A549 (cell line): ENCODE data around the gene MYO18A. TPM values are rescaled to one million over a fixed set of nuclear protein-coding genes. Genes with fewer than 3 reads are reported as not detected.

ENCODE experiments used
- ATAC-seq, 2 experiments: fragments of 200-7000 bp in 1 of 2; fragments of >200 bp in 1 of 2; cut with Nextera tagmentation in 1 of 2; cut with Tn5 transposase in 1 of 2; 3 replicates each; pipeline versions ENCODE4 v1.8.0 to v1.9.1; 2018 to 2020; ENCODE audit warnings: mild to moderate bottlenecking in 1 of 2, moderate library complexity in 1 of 2
- CTCF ChIA-PET: fragments of 300-600 bp; sonication (Branson Sonifier 250); formaldehyde crosslinking; extraction: SDS; loops from one replicate; lab custom pipeline; 2021; ENCODE audit warnings: antibody characterized with exemption, inconsistent platforms; lab: Yijun Ruan, JAX
- POLR2A ChIA-PET: fragments of 350-600 bp; formaldehyde crosslinking; extraction: SDS; loops from one replicate; lab custom pipeline; 2021; ENCODE audit warnings: antibody characterized with exemption, inconsistent platforms; lab: Yijun Ruan, JAX
- DNase-seq, 2 experiments: peaks; one replicate each; pipeline versions ENCODE4 v3.0.0 to v3.0.0-alpha.2; 2011 to 2016; ENCODE audit warnings: low read depth in 1 of 2, low spot score in 1 of 2
- FAIRE-seq: peaks from 2 replicates; lab custom pipeline; 2011; peaks lifted over from hg19 to GRCh38; lab: Jason Lieb, UNC
- H3K27ac ChIP-seq, 2 experiments: fragments of >200 bp; sonication (Bioruptor Twin); formaldehyde crosslinking; 3 replicates each; pipeline ENCODE4 v1.5.1; 2016 to 2017
- H3K4me1 ChIP-seq: fragments of >200 bp; sonication (Bioruptor Twin); formaldehyde crosslinking; 3 replicates; pipeline ENCODE4 v1.6.1; 2016
- H3K4me2 ChIP-seq: fragments of >200 bp; sonication (Bioruptor Twin); formaldehyde crosslinking; 3 replicates; pipeline ENCODE4 v1.6.1; 2016
- H3K4me3 ChIP-seq: fragments of >200 bp; sonication (Bioruptor Twin); formaldehyde crosslinking; 3 replicates; pipeline ENCODE4 v1.5.1; 2016
- H3K9me3 ChIP-seq: fragments of >200 bp; sonication (Bioruptor Twin); formaldehyde crosslinking; 3 replicates; pipeline ENCODE4 v1.6.1; 2016
- ATOH8 ChIP-seq: fragments of 250-450 bp; sonication (Bioruptor Pico); IDR thresholded peaks from 2 replicates; pipeline ENCODE4 v1.5.0; 2020; ENCODE audit warnings: low read depth, mild to moderate bottlenecking, moderate library complexity
- BHLHE40 ChIP-seq: IDR thresholded peaks from 2 replicates; pipeline ENCODE4 v1.6.1; 2012; ENCODE audit warnings: low read depth, low read length, inconsistent platforms
- CBX2 ChIP-seq: fragments of 200-600 bp; sonication (generic); IDR thresholded peaks from 2 replicates; pipeline ENCODE4 v1.6.1; 2016; ENCODE audit warnings: low read depth, mild to moderate bottlenecking, borderline replicate concordance
- CBX8 ChIP-seq: fragments of 200-600 bp; sonication (generic); IDR thresholded peaks from 2 replicates; pipeline ENCODE4 v1.6.1; 2016
- CHD2 ChIP-seq: fragments of 150-350 bp; IDR thresholded peaks from 2 replicates; pipeline ENCODE4 v1.6.1; 2014; ENCODE audit warnings: low read length; ENCODE audit not compliant: partially characterized antibody
- CHD4 ChIP-seq: fragments of 200-600 bp; sonication (generic); IDR thresholded peaks from 2 replicates; pipeline ENCODE4 v1.6.1; 2016; ENCODE audit warnings: antibody characterized with exemption, mild to moderate bottlenecking, borderline replicate concordance
- EHF ChIP-seq: fragments of 250-450 bp; sonication (Bioruptor Pico); IDR thresholded peaks from 2 replicates; pipeline ENCODE4 v1.5.0; 2020; ENCODE audit warnings: mild to moderate bottlenecking
- ELK1 ChIP-seq: fragments of 150-350 bp; IDR thresholded peaks from 2 replicates; pipeline ENCODE4 v1.6.1; 2014; ENCODE audit warnings: low read depth, mild to moderate bottlenecking, low read length
- EP300 ChIP-seq, 2 experiments: fragments of >200 bp; sonication (Bioruptor Twin); formaldehyde crosslinking; IDR thresholded peaks; 2 replicates in 1 of 2; 3 replicates in 1 of 2; pipeline ENCODE4 v1.6.1; 2016 to 2017
- ESRRA ChIP-seq: fragments of 150-350 bp; IDR thresholded peaks from 2 replicates; pipeline ENCODE4 v1.6.1; 2014; ENCODE audit warnings: mild to moderate bottlenecking, low read length, borderline replicate concordance
- FOSB ChIP-seq: fragments of 250-450 bp; sonication (Bioruptor Pico); IDR thresholded peaks from 2 replicates; pipeline ENCODE4 v1.5.0; 2020; ENCODE audit warnings: mild to moderate bottlenecking, moderate library complexity
- GATA3 ChIP-seq: IDR thresholded peaks from 2 replicates; pipeline ENCODE4 v1.6.1; 2012; ENCODE audit warnings: borderline replicate concordance
- HDAC2 ChIP-seq: fragments of 200-600 bp; sonication (generic); IDR thresholded peaks from 2 replicates; pipeline ENCODE4 v1.6.1; 2016
- HES2 ChIP-seq: fragments of >200 bp; sonication (Bioruptor Twin); formaldehyde crosslinking; IDR thresholded peaks from 2 replicates; pipeline ENCODE4 v1.6.1; 2016
- HEYL ChIP-seq: fragments of 250-450 bp; sonication (Bioruptor Pico); IDR thresholded peaks from 2 replicates; pipeline ENCODE4 v1.8.0; 2021; ENCODE audit warnings: mild to moderate bottlenecking, moderate library complexity
- JUNB ChIP-seq: fragments of >200 bp; sonication (Bioruptor Twin); formaldehyde crosslinking; IDR thresholded peaks from 2 replicates; pipeline ENCODE4 v1.6.1; 2016
- KDM1A ChIP-seq: fragments of 200-600 bp; sonication (generic); IDR thresholded peaks from 2 replicates; pipeline ENCODE4 v1.6.1; 2016; ENCODE audit warnings: low read depth, mild to moderate bottlenecking
- MAZ ChIP-seq: fragments of 150-350 bp; IDR thresholded peaks from 2 replicates; pipeline ENCODE4 v1.6.1; 2014; ENCODE audit warnings: antibody characterized with exemption, low read depth, low read length, borderline replicate concordance
- NPAS2 ChIP-seq: fragments of 250-450 bp; sonication (Bioruptor Pico); IDR thresholded peaks from 2 replicates; pipeline ENCODE4 v1.8.0; 2022; ENCODE audit warnings: mild to moderate bottlenecking, moderate library complexity, borderline replicate concordance
- PBX3 ChIP-seq: IDR thresholded peaks from 2 replicates; pipeline ENCODE4 v1.6.1; 2012
- POLR2A ChIP-seq: IDR thresholded peaks from 2 replicates; pipeline ENCODE4 v1.6.1; 2012; ENCODE audit warnings: mild to moderate bottlenecking, low read length
- RARB ChIP-seq: fragments of 250-450 bp; sonication (Bioruptor Pico); IDR thresholded peaks from 2 replicates; pipeline ENCODE4 v1.8.0; 2021; ENCODE audit warnings: mild to moderate bottlenecking, moderate library complexity
- RNF2 ChIP-seq: fragments of 200-600 bp; sonication (generic); IDR thresholded peaks from 2 replicates; pipeline ENCODE4 v1.6.1; 2016; ENCODE audit warnings: low read depth, mild to moderate bottlenecking, antibody characterized with exemption, moderate library complexity, borderline replicate concordance
- SMC3 ChIP-seq: fragments of >200 bp; sonication (Bioruptor Twin); formaldehyde crosslinking; IDR thresholded peaks from 3 replicates; pipeline ENCODE4 v1.6.1; 2018; ENCODE audit warnings: inconsistent platforms
- TP53 ChIP-seq: fragments of 250-450 bp; sonication (Bioruptor Pico); IDR thresholded peaks from 2 replicates; pipeline ENCODE4 v1.5.0; 2021; ENCODE audit warnings: mild to moderate bottlenecking, moderate library complexity
- ZC3H11A ChIP-seq: fragments of 450-650 bp; IDR thresholded peaks from 2 replicates; pipeline ENCODE4 v1.6.1; 2014; ENCODE audit warnings: antibody characterized with exemption, mild to moderate bottlenecking
- WGBS: methylation state at CpG from one replicate; pipeline ENCODE4 v1.1.6; 2017; ENCODE audit errors: missing lambda C conversion rate; 5-methylcytosine and 5-hydroxymethylcytosine counted together
- polyA plus RNA-seq, 4 experiments: library from polyadenylated mRNA; depleted of rRNA in 3 of 4; stranded (reverse); fragments of >200 nt; fragmentation: RNase III in 1 of 4; extraction: RNeasy Plus Mini Kit Qiagen cat#74134 plus additional on column Dnase treatment in 1 of 4; gene quantifications; 2 replicates in 3 of 4; 3 replicates in 1 of 4; pipeline ENCODE4 v1.2.3, GENCODE V29; 2011 to 2017

The MYO18A gene
- polyA plus RNA-seq, 2 of the 4 experiments (the other 2 are of a cell fraction), result 12.3 to 28.4 TPM

- TF ChIP-seq ELK1 (no peak), NPAS2 (CRISPR knock-in tag) (no peak), CHD4 (no peak), SMC3 (no peak), FOSB (CRISPR knock-in tag) (no peak), HEYL (CRISPR knock-in tag) (no peak), MAZ (no peak), HES2 (no peak), CHD2 (no peak), CBX8 (no peak), KDM1A (no peak), ZC3H11A (no peak)
Measured at GRCh38 chr17:29216181-29216580, 36.0 kb upstream of the MYO18A start (continued).

- Histone ChIP-seq H3K4me1 (0 out of 3 replicates have a peak, but pooled peaks cover 6% of the 10 kb centered on the region), H3K9me3 (no peaks in the 10 kb centered on the region), H3K27ac (no peak overlapping the region), H3K4me2 (no peak overlapping the region), H3K4me3 (no peak overlapping the region)
- CTCF ChIA-PET, result interaction anchor here (0.8 to 21.9 kb wide), 14 partner anchors 9 to 376 kb away, joined by 3 to 482 read pairs (median 8); partner anchors contain the start of gene MYO18A
- 57% methylated on average over 4 of the region's 4 CpGs for WGBS
- FAIRE-seq (no peak), DNase-seq (no peak), ATAC-seq (no peak)
- POLR2A ChIA-PET, result interaction anchor here (1.6 kb wide), 1 partner anchor 78 kb away, joined by 5 read pairs; the partner anchor contains the start of gene NUFIP2
- TF ChIP-seq CHD2 (no peak), RARB (CRISPR knock-in tag) (no peak), EHF (CRISPR knock-in tag) (no peak), PBX3 (no peak)
Measured at GRCh38 chr17:29215717-29216116, 35.5 kb upstream of the MYO18A start.

GRCh38 chr17:29215174-29215573 lies 35.0 kb upstream of the MYO18A start:
- no peak for FAIRE-seq
- no peak for DNase-seq
- Histone ChIP-seq H3K4me1 (0 out of 3 replicates have a peak, but pooled peaks cover 6% of the 10 kb centered on the region), H3K4me3 (no peak overlapping the region), H3K4me2 (no peak overlapping the region), H3K9me3 (no peaks in the 10 kb centered on the region), H3K27ac (no peak overlapping the region)
- WGBS, result 83% methylated on average over 10 of the region's 10 CpGs
- POLR2A ChIA-PET, result no interaction called here
- TF ChIP-seq RNF2 (no peak), CHD4 (no peak), JUNB (no peak), CBX2 (no peak), ATOH8 (CRISPR knock-in tag) (no peak), ESRRA (no peak), BHLHE40 (no peak), FOSB (CRISPR knock-in tag) (no peak), TP53 (no peak), HDAC2 (no peak), HEYL (CRISPR knock-in tag) (no peak), GATA3 (no peak), RARB (CRISPR knock-in tag) (no peak), CBX8 (no peak), EP300 (IDR thresholded peaks at IDR 0.05) (no peak), POLR2A (no peak), EHF (CRISPR knock-in tag) (no peak)
- CTCF ChIA-PET, result interaction anchor here (0.9 to 21.9 kb wide), 13 partner anchors 10 to 377 kb away, joined by 3 to 482 read pairs (median 6); partner anchors contain the start of gene MYO18A
- no peak for ATAC-seq
